SU-DHL-6 (cell line): ENCODE measurements around the gene MAN2B1.

Experiments
- EZH2phosphoT487 ChIP-seq: fragments of 200-600 bp; sonication (generic), shearing (Covaris generic); conservative IDR thresholded peaks from 2 replicates; pipeline ENCODE4 v1.6.1; 2018; ENCODE audit warnings: mild to moderate bottlenecking, antibody characterized with exemption, low read length, moderate library complexity, mixed read lengths
- TF ChIP-seq, protein P1 (sequence below): fragments of 200-600 bp; sonication (generic); IDR thresholded peaks from one replicate; pipeline ENCODE4 v1.5.1; 2017; ENCODE audit warnings: antibody characterized with exemption, mild to moderate bottlenecking, low read length, moderate library complexity; ENCODE audit not compliant: insufficient read depth, poor library complexity, severe bottlenecking

DNA sequence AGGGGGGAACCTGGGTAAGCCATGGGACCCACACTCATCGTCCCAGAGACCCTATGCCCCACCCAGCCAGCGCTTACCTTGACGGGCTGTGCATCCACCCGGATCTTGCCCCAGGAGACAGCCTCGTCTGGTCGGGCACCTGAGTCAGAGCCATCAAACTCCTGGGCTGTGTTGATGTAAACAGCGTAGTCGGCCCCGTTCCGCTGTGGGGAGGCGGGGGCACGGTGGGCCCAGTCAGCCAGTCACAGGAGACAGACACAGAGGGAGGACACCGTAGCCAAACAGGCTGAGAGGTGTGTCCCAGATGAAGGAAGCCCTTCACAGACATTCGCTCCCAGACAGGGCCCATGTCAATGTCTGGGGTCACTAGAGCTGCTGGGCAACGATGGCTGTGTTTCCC is 9.4 kb upstream of the MAN2B1 start:
- TF ChIP-seq, protein P1, sequence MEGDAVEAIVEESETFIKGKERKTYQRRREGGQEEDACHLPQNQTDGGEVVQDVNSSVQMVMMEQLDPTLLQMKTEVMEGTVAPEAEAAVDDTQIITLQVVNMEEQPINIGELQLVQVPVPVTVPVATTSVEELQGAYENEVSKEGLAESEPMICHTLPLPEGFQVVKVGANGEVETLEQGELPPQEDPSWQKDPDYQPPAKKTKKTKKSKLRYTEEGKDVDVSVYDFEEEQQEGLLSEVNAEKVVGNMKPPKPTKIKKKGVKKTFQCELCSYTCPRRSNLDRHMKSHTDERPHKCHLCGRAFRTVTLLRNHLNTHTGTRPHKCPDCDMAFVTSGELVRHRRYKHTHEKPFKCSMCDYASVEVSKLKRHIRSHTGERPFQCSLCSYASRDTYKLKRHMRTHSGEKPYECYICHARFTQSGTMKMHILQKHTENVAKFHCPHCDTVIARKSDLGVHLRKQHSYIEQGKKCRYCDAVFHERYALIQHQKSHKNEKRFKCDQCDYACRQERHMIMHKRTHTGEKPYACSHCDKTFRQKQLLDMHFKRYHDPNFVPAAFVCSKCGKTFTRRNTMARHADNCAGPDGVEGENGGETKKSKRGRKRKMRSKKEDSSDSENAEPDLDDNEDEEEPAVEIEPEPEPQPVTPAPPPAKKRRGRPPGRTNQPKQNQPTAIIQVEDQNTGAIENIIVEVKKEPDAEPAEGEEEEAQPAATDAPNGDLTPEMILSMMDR: no peak
- no peak for TF ChIP-seq EZH2phosphoT487
